ENCODE data around the gene ARHGDIG.
"Not testable (repeated sequence)": the region's sequence is repeated elsewhere in the genome, so short reads cannot be mapped to it uniquely, and the experiment has no call there.

The ARHGDIG gene

DNA sequence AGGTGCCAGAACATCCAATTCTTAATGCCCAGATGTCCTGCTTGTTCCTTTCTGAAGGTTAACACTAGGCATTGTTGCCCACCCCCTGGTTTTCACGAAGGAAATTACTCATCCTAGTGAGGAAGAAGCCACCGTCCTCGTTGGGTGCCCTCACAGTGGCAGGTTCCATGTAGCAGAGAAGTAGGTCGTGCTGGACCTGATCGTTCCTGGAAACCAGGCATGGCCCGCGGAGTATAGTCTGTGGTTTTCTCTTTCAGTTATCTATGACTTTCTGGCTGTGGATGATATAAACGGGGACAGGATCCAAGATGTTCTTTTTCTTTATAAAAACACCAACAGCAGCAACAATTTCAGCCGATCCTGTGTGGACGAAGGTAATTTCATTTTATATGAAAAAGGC, 21.2 kb upstream of the ARHGDIG start:
- TF ChIP-seq GATA1 (IDR thresholded peaks at IDR 0.05; ENCODE audit: low read depth, low read length) (no peak), POLR2A (IDR thresholded peaks at IDR 0.05; ENCODE audit: low read length) (no peak)
- no peak for DNase-seq

DNA sequence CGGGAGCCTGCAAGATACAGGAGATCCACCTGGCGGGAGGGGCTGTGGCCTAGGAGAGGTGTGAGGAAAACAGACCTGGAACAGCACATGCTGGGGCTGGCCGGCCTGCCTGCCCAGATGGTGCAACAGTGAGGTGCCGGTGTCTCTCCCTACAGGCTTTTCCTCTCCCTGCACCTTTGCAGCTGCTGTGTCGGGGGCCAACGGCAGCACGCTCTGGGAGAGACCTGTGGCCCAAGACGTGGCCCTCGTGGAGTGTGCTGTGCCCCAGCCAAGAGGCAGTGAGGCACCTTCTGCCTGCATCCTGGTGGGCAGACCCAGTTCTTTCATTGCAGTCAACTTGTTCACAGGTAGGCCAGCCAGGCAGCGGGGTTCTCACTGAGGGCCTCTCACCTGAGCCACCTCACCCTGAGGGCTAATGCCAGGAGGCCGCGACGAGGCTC, 20.6 kb upstream of the ARHGDIG start:
- DNase-seq = no peak
- no peak for TF ChIP-seq POLR2A (IDR thresholded peaks at IDR 0.05; ENCODE audit: low read length)
- TF ChIP-seq GATA1 (IDR thresholded peaks at IDR 0.05; ENCODE audit: low read depth, low read length) = no peak

DNA sequence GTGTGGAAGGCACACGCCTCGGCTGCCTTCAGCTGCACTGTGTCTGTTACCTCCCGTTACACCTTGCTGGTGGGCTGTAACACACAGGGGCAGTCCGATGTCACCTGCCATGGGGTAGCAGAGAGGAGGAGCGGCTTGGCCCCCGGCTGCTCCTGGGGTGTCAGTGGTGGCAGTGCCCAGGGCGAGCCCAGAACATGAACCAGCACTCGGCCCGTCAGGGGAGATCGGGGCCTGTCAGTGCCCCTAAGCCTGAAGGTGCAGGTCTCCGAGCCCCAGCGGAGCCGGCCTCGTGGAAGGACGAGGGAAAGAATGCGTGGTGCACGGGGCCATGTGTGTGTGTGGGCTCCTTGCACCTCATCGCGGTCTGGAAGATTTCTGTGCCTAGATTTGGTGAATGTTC, 20.1 kb upstream of the ARHGDIG start:
- no peak for DNase-seq
- no peak for TF ChIP-seq GATA1 (IDR thresholded peaks at IDR 0.05; ENCODE audit: low read depth, low read length)
- TF ChIP-seq POLR2A (IDR thresholded peaks at IDR 0.05; ENCODE audit: low read length) = no peak

DNA sequence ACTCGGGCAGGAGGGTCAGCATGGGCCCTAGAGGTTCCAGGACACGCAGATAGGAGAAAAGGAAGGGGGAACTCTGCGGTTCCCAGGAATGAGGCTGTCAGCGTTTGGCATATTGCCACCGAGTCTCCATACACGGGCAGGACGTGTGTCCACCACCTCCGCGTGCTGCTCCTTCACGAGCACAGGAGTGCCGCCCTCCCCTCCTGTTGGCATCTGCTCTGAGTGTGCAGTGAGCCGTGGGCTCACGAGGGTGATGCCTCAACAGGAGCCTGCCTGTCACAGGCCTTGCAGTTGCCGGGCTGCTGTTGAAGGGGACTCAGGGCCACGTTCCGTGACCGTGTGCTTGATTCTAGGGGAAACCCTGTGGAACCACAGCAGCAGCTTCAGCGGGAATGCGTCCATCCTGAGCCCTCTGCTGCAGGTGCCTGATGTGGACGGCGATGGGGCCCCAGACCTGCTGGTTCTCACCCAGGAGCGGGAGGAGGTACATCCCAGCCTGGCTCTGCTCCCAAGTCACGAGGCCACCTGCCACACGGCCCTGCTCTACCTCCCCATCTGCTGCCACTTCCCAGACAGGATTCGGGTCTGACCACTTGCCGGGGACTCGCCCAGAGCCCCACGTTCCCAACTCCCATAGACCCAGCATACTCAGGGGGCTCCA, 19.2 kb upstream of the ARHGDIG start:
- TF ChIP-seq GATA1 (IDR thresholded peaks at IDR 0.05; ENCODE audit: low read depth, low read length) = no peak
- no peak for TF ChIP-seq POLR2A (IDR thresholded peaks at IDR 0.05; ENCODE audit: low read length)
- no peak for DNase-seq

DNA sequence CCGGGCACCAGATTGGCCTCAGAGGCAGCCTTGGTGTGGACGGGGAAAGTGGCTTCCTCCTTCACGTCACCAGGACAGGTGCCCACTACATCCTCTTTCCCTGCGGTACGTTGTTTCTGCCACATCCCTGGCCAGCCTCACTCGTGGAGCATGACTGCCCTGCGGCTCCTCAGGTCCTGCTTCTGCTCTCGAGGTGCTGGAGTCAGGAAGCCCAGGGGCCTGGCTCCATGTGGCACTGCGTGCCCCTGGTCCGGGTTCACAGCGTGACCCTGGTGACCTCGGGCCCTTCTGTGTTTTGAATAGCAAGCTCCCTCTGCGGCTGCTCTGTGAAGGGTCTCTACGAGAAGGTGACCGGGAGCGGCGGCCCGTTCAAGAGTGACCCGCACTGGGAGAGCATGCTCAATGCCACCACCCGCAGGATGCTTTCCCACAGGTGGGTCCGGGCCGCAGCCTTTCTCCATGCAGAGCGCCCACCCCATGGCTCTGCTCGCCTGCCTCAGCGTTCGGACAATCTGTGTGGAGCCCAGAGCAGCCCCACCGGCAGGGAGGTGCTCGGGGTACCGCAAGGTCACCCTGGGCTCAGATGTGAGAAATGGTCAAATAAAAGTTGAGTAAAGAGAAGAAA, 18.2 kb upstream of the ARHGDIG start:
- TF ChIP-seq POLR2A (IDR thresholded peaks at IDR 0.05; ENCODE audit: low read length) (no peak), GATA1 (IDR thresholded peaks at IDR 0.05; ENCODE audit: low read depth, low read length) (no peak)
- no peak for DNase-seq

DNA sequence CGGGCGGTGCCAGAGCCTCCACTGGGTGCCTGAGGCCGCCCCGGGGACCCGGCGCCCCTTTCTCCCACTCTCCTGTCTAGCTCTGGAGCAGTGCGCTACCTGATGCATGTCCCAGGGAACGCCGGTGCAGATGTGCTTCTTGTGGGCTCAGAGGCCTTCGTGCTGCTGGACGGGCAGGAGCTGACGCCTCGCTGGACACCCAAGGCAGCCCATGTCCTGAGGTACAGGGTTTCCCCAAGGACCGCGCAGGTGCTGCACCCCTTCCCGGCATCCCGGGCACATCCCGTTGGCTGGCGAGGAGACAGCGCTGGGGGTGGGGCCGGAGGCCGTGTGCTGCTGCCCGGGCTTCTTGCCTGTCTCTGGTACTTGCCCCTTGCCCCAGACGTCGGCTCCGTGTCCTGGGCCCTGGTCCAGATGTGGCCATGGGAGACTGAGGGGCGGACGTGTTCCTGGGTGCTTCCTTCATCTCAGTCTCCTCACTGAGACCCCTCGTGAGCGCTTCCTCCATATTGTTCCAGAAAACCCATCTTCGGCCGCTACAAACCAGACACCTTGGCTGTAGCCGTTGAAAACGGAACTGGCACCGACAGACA, 17.1 kb upstream of the ARHGDIG start:
- TF ChIP-seq POLR2A (IDR thresholded peaks at IDR 0.05; ENCODE audit: low read length) (no peak), GATA1 (IDR thresholded peaks at IDR 0.05; ENCODE audit: low read depth, low read length) (no peak)

DNA sequence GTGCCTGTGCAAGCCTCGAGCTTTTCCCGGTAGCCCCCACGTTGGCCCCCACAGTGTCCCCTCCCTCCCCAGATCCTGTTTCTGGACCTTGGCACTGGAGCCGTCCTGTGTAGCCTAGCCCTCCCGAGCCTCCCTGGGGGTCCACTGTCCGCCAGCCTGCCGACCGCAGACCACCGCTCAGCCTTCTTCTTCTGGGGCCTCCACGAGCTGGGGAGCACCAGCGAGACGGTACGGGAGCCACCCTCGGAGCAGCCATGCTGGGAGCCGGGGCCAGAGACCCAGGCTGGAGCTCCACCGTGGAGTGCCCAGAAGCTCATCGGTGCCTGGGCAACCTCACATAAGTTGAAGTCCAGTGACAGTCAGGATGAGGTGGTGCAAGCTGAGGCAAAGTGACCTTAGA, 16.4 kb upstream of the ARHGDIG start:
- no peak for TF ChIP-seq GATA1 (IDR thresholded peaks at IDR 0.05; ENCODE audit: low read depth, low read length)
- no peak for TF ChIP-seq POLR2A (IDR thresholded peaks at IDR 0.05; ENCODE audit: low read length)
- no peak for DNase-seq

More for the DNA sequence above, 17.1 kb upstream of the ARHGDIG start:
- no peak for DNase-seq

DNA sequence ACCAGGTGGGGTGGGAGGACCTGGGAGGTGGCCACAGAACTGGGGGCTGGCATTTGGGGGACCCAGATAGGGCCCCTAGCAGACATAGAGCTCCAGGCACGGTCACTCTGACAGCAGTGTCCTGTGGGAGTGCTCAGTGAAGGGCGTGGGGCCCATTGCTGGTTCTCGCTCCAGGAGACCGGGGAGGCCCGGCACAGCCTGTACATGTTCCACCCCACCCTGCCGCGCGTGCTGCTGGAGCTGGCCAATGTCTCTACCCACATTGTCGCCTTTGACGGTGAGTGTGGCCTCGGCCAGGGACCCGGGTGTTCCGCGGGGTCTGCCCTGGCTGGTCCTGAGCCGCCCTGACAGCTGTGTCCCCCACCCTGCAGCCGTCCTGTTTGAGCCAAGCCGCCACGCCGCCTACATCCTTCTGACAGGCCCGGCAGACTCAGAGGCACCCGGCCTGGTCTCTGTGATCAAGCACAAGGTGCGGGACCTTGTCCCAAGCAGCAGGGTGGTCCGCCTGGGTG, 15.9 kb upstream of the ARHGDIG start:
- DNase-seq = no peak

DNA sequence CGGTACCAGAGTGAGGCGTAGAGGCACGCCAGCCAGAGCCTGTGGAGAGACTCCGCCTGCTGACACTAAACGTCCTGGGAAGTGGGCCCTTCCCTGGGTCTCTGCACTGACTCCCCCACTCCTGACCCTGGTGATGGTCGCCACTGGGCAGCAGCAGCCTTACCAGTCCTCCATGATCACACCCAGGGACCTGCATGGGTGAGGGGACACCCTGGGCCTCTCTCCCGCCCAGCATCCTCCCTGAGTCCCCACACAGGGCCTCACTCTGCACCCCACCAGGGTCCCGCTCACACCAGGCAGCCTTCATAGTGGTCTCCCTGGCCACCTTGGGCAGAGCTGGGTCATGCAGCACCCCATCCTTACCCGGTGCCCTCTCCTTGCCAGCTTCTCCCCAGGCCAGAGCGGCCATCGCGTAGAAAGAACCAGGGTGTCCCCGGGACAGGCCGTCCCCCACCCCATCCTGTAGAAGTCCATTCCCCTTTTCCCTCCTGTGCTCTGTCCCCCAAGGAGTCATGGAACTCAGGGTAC, 15.3 kb upstream of the ARHGDIG start:
- TF ChIP-seq GATA1 (IDR thresholded peaks at IDR 0.05; ENCODE audit: low read depth, low read length) = no peak
- TF ChIP-seq POLR2A (IDR thresholded peaks at IDR 0.05; ENCODE audit: low read length) = no peak

More for the DNA sequence above, 15.9 kb upstream of the ARHGDIG start:
- TF ChIP-seq GATA1 (IDR thresholded peaks at IDR 0.05; ENCODE audit: low read depth, low read length) (no peak), POLR2A (IDR thresholded peaks at IDR 0.05; ENCODE audit: low read length) (no peak)

DNA sequence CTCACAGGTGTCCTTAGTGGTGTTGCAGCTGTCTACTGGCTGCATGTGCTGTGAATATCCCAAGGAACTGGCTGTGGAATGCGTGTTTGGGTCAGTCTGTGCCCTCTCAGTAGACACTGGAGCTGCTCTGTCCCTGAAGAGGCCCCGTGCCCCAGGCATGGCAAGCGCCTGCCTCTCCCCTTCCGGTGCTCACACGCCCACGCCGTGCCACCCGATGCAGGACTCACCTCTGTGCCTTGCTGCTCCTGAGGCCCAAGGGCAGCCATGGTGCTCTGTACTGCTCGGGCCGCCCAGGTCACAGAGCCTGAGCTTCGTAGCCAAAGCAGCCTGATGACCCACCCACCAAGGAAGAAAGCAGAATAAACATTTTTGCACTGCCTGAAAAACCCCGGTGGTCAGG, 14.7 kb upstream of the ARHGDIG start:
- TF ChIP-seq POLR2A (IDR thresholded peaks at IDR 0.05; ENCODE audit: low read length) (no peak), GATA1 (IDR thresholded peaks at IDR 0.05; ENCODE audit: low read depth, low read length) (no peak)
- DNase-seq = no peak

More for the DNA sequence above, 15.3 kb upstream of the ARHGDIG start:
- DNase-seq = no peak

DNA sequence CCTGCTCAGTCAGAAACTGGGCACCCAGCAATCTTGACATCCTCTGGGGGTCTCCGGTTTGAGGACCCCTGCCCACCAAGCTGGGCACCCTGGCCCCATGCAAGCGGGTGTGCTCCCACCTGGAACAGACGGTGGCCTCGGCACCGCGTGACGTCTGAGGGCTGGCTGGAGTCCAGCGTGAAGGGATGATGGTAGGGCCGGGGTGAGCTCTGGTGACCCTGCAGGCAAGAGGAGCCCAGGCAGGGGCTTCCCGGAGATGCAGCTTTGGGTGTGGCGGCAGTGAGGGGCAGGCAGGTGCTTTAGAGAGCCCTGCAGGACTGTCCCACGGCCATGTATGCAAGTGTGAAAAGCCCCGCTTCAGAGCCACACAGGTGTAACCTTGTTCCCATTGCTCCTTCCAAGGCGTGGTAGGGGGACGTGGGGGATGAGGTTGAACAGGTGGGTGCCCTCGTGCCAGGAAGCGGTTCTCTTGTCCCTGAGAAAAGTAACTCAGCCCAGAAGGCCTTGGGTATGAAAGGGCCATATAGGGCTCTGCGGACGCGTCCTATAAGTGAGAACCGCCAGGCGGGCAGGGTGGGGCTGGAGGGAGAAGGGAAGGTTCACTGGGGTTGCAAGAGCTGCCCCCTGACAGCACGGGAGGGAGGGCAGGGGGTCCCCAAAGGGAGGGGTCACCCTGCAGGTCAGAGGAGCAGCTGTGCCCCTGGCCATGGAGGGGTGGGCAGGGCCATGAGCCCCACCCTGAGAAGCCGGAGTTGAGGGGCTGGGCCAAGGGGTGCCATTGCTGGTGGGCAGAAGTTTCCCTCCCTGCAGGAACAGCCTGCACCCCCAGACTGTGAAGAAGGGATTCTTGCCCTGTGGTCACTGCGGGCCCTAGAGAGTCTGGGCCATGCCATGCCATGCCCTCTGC, 13.9 kb upstream of the ARHGDIG start:
- DNase-seq = no peak
- TF ChIP-seq GATA1 (IDR thresholded peaks at IDR 0.05; ENCODE audit: low read depth, low read length) (no peak), POLR2A (IDR thresholded peaks at IDR 0.05; ENCODE audit: low read length) (no peak)

DNA sequence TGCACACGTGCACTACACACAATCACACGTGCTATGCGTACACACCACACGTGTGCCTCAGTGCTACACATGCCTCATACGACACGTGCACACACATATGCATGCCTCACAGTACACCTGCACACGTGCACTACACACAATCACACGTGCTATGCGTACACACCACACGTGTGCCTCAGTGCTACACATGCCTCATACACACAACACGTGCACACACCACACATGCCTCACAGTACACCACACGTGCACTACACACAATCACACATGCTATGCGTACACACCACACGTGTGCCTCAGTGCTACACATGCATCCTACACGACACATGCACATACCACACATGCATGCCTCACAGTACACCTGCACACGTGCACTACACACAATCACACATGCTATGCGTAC, 12.8 kb upstream of the ARHGDIG start:
- DNase-seq = not testable (repeated sequence)
- peak; percentile 7 for TF ChIP-seq POLR2A (IDR thresholded peaks at IDR 0.05; ENCODE audit: low read length)
